NCI-H146 treated with DMSO at 0.1 percent for 48 hours (cell line): ENCODE results near the gene GFOD2.
A peak's percentile ranks its signal among the peaks of the same experiment; 100 is the strongest.
"Not testable (repeated sequence)": the region's sequence is repeated elsewhere in the genome, so short reads cannot be mapped to it uniquely, and the experiment has no call there.

Source experiments
- DNase-seq: peaks from one replicate; lab custom pipeline; 2025; ENCODE audit not compliant: unreplicated experiment; lab: John Stamatoyannopoulos, UW

GFOD2 gene, protein sequence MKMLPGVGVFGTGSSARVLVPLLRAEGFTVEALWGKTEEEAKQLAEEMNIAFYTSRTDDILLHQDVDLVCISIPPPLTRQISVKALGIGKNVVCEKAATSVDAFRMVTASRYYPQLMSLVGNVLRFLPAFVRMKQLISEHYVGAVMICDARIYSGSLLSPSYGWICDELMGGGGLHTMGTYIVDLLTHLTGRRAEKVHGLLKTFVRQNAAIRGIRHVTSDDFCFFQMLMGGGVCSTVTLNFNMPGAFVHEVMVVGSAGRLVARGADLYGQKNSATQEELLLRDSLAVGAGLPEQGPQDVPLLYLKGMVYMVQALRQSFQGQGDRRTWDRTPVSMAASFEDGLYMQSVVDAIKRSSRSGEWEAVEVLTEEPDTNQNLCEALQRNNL

DNA sequence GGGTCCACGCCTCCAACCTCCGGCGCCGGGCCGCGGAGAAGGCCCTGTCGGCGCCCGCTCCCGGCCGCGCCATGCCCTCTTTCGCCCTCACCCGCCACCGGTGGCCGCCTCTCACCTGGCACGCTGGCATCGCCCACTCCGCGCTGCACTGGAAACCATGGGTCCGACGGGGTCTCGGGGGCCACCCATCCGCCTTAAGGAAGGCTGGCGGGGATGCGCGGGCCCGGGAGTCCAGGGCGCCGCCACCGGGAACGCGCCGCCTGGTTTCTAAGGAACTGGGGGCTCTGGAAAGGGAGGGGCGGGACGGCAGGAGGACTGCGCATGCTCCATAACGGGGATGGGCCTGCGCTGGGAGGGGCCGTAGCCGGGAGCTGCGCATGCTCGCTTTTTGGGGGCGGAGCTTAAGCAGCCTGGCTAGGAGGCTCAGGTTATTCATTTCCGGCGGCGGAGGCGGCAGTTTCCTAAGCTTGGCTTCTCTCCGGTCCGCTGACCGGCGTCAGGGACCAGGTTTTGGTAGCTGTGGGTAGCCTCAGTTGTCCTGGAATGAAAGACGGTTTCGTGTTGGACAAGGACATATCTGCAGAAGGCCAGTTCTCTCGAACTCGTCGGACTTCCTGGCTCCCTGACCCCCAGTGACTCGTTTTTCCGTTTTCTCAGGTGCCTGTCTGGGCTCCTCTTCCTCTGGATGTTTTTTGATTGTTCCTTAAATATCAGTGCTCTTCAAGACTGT, at the start of gene GFOD2:
GFOD2 (minus strand) TSS at position 269 of the 730 bp plus-strand sequence. CDS start 33,601 bp downstream, outside the sequence.
- peak; percentile 77 for DNase-seq

DNA sequence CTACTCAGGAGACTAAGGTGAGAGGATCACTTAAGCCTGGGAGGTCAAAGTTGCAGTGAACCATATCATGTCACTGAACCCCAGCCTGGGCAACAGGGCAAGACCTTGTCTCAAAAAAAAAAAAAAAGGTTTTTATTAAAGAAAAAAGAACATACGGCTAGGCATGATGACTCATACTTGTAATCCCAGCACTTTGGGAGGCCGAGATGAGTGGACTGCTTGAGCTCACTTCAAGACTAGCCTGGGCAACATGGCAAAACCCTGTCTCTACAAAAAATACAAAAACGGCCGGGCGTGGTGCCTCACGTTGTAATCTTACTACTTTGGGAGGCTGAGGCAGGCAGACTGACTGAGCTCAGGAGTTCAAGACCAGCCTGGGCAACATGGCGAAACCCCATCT, 48.8 kb upstream of the GFOD2 start:
- no peak for DNase-seq

DNA sequence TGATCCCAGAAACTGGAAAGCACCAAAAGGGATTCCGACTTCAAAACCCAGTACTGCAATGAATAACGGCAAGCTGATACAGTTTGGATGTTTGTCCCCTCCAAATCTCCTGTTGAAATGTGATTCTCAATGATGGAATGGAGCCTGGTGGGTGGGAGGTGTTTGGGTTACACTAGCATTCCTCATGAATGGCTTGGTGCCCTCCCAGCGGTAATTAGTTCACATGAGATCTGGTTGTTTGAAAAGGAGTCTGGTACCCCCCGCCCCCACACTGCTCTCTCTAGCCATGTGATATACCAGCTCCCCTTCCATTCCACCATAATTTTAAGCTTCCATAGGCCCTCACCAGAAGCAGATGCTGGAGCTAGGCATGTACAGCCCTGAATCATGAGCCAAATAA, 47.2 kb upstream of the GFOD2 start:
- DNase-seq: no peak

- no peak for DNase-seq
These were observed 45.1 kb upstream of the GFOD2 start for GRCh38 chr16:67764158-67764667.

DNA sequence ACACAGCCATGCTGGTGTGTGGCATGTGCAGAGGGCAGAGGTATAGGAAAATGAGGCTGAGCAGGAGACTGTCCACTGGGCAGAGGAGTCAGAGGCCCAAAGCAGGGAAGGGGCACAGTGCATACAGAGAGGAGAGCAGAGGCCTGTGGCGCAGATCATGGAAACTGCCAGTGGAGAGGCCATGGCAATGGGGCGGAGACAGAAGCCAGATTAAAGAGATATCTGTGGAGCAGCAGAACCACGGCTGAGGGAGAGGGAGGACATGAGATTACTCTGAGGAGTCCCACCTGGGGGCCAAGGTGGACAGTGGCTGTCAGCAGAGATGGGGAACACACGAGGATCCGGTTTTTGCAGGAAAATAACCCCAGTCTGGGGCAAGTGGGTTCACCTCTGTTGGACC, 44.0 kb upstream of the GFOD2 start:
- no peak for DNase-seq

- DNase-seq: no peak
These were observed 43.3 kb upstream of the GFOD2 start for GRCh38 chr16:67762385-67762784.

DNA sequence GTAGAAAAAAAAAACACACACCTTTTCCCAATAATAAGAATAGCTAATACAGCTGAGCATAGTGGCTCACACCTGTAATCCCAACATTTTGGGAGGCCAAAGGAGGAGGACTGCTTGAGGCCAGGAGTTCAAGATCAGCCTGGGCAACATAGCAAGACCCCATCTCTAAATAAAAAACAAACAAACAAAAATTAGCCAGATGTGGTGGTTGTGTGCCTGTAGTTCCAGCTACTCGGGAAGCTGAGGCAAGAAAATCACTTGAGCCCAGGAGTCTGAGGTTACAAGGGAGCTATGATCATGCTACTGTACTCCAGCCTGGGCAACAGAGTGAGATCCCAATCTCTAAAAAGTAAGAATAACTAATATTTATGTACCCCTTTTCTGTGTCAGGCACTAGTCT, 42.8 kb upstream of the GFOD2 start:
- DNase-seq: no peak

DNA sequence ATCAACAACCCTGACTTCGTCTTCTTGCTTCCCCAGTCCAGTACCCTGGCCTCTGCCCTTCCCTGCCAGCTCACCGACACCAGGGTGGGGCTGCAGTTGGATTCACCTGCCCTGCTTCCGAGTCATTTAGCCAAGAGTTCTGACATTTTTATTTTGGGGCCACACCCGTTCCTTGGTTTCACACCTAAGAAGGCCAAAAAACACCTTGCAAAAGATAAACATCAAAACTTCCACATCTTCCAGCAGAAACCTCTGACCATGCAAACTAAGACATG, 41.8 kb upstream of the GFOD2 start:
- no peak for DNase-seq

DNA sequence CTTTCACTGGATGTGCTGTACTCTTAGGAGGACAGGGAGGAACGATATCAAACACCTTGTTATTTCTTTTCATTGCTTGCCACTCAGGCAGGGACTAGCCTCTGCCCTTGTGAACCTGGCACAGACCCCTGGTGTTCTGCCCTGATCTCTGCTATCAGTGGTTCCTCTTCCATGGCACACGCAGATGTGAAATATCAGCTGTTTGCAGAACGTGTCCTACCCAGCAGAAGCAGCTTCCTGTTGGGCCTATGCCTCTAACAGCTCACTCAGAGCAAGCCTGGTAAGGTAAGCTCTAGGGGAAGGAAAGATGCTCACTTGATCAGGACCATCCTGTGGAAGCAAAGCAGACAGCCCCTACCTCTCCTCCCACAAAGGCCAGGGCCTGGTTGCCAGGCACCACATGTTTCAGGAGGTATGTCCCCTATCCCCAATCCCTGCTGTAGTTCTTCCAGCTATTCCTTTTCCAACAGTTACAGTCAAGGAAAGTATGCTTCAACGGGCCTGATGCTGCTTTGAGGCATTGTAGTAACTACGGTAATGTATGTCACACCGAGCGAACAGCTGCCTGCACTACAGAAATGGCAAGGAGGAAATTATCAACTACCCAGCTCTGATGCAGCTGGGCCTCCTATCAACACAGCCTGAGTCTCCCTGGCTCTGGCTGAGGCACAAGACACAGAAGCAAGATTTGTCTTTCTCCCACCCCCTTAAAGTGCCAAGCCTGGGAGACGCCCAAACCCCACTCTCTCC, 41.3 kb upstream of the GFOD2 start:
- DNase-seq: no peak

- DNase-seq: no peak
These were observed 39.9 kb upstream of the GFOD2 start for GRCh38 chr16:67758966-67759365.

- no peak for DNase-seq
These were observed 38.9 kb upstream of the GFOD2 start for GRCh38 chr16:67758006-67758405.

GRCh38 chr16:67752641-67753040, 33.5 kb upstream of the GFOD2 start:
- DNase-seq: no peak

DNA sequence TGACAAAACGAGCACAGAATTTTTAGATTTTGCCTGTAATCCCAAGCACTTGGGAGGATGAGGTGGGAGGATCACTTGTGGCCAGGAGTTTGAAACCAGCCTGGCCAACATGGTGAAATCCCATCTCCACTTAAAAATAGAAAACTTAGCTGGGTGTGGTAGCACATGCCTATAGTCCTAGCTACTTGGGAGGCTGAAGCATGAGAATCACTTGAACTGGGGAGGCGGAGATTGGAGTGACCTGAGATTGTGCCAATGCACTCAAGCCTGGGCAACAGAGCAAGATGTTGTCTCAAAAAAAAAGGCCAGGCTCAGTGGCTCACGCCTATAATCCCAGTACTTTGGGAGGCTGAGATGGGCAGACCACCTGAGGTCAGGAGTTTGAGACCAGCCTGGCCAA, 32.2 kb upstream of the GFOD2 start:
- not testable (repeated sequence) for DNase-seq

DNA sequence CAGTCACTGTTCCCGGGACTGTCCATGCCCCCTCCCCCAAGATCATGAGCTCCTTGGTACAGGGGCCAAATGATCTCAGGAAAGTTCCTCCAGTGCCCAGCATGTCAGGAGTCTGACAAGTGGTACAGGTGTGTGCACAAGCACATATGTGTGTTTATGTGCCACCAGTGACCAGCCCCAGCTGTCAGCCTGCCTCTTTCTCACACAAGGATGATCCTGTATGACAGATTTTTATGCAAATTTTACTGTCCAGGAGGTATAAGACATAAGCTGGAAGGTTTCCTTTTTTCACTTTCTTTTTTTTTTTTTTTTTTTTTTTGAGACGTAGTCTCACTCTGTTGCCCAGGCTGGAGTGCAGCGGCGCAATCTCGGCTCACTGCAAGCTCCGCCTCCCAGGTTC, 31.4 kb upstream of the GFOD2 start:
- DNase-seq: no peak

DNA sequence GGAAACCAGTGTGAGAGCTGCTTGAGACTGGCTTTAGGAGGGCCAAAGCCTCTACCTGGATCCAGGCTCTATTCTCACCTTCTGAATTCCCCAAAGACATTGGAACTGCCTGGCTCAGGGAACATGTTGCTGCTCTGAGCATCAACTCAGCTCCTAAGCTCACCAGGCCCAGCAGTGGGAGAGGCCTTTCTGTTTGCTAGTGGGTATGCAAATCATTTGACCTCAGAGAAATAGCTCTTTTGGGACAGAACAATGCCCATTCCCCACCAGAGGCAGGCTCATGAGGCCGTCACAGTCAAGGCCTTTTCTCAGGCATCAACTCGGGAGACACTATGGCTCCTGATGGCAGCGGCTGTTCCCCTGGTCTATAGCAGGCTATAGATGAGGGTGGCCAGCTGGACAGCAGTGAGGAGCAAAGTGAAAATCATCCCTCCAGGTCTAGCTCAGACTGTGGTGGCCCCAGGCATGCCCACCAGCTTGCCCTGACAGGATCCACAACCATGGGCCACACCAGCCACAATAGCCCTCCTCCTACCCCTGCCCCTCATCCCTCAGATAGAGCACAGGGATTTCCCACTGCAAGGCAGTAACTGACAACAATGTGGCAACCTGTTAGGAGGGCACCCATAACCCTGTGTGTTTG, 30.4 kb upstream of the GFOD2 start:
- no peak for DNase-seq

GRCh38 chr16:67748834-67749233, 29.7 kb upstream of the GFOD2 start:
- no peak for DNase-seq

GRCh38 chr16:67746846-67747245, 27.7 kb upstream of the GFOD2 start:
- no peak for DNase-seq

GRCh38 chr16:67741118-67741517, 22.0 kb upstream of the GFOD2 start:
- no peak for DNase-seq

GRCh38 chr16:67740391-67740790, 21.3 kb upstream of the GFOD2 start:
- DNase-seq: no peak

DNA sequence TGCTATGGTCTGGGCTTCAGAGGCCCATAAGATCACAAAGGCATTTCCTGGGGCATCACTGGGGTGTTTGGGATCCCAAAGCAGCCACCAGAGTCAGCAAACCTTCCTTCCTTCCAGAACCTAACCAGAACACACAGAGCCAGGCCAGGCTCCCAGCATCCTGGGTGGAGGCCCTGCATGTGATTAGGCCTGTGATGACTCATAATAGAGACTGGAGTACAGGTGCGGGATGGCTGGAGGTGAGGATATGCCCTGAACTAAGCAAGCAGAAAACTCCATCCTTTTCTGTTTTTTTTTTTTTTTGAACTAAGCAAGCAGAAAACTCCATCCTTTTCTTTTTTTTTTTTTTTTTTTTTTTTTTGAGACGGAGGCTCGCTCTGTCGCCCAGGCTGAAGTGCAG, 17.7 kb upstream of the GFOD2 start:
- DNase-seq: no peak

- no peak for DNase-seq
These were observed 15.7 kb upstream of the GFOD2 start for GRCh38 chr16:67734731-67735201.
